Spleen (tissue), 11 donors: ENCODE measurements around the gene UNCX. TPM values are rescaled to one million over a fixed set of nuclear protein-coding genes. Genes with fewer than 3 reads are reported as not detected.

Experiments
- DNase-seq: peaks from one replicate; pipeline ENCODE4 v3.0.0-alpha.2; 2020
- H3K27ac ChIP-seq, 8 donors: fragments of 200-600 bp; sonication (generic) in 7 of 8; 1 replicate in 4 of 8; 2 replicates in 4 of 8; pipeline versions ENCODE4 v1.5.0 to v1.8.0; 2016 to 2021; ENCODE audit warnings: inconsistent platforms in 4 of 8, mild to moderate bottlenecking in 4 of 8, moderate library complexity in 1 of 8
- H3K27me3 ChIP-seq, 7 donors: fragments of 200-600 bp; sonication (generic) in 6 of 7; replicated peaks in 1 of 7; 1 replicate in 4 of 7; 2 replicates in 3 of 7; pipeline versions ENCODE4 v1.5.0 to v1.8.0; 2016 to 2021; ENCODE audit warnings: inconsistent platforms in 3 of 7, mild to moderate bottlenecking in 1 of 7
- H3K36me3 ChIP-seq, 6 donors: fragments of 200-600 bp; sonication (generic) in 5 of 6; 1 replicate in 4 of 6; 2 replicates in 2 of 6; pipeline versions ENCODE4 v1.5.0 to v1.8.0; 2016 to 2021; ENCODE audit warnings: inconsistent platforms in 2 of 6
- H3K4me1 ChIP-seq, 6 donors: fragments of 200-600 bp; sonication (generic) in 5 of 6; 1 replicate in 3 of 6; 2 replicates in 3 of 6; pipeline versions ENCODE4 v1.5.0 to v1.8.0; 2016 to 2021; ENCODE audit warnings: inconsistent platforms in 3 of 6
- H3K4me3 ChIP-seq, 8 donors: fragments of 200-600 bp; sonication (generic) in 7 of 8; 1 replicate in 4 of 8; 2 replicates in 4 of 8; pipeline versions ENCODE4 v1.5.0 to v1.8.0; 2016 to 2021; ENCODE audit warnings: inconsistent platforms in 4 of 8, mild to moderate bottlenecking in 4 of 8, moderate library complexity in 2 of 8
- H3K9me3 ChIP-seq, 8 donors: fragments of 200-600 bp; sonication (generic) in 7 of 8; 1 replicate in 4 of 8; 2 replicates in 4 of 8; pipeline versions ENCODE4 v1.5.0 to v1.8.0; 2016 to 2021; ENCODE audit warnings: inconsistent platforms in 4 of 8
- CTCF ChIP-seq, 11 experiments: fragments of 200-600 bp in 7 of 11; fragments of 450-650 bp in 4 of 11; sonication (generic) in 4 of 11; IDR thresholded peaks in 8 of 11; conservative IDR thresholded peaks in 3 of 11; 1 replicate in 7 of 11; 2 replicates in 4 of 11; pipeline versions ENCODE4 v1.4.0 to v1.8.0; 2016 to 2021; ENCODE audit warnings: antibody characterized with exemption in 11 of 11, inconsistent platforms in 4 of 11, mild to moderate bottlenecking in 1 of 11
- POLR2A ChIP-seq, 3 donors: fragments of 450-650 bp; IDR thresholded peaks; one replicate each; pipeline ENCODE4 v1.5.1; 2017; ENCODE audit warnings: antibody characterized with exemption in 3 of 3, mild to moderate bottlenecking in 1 of 3
- POLR2AphosphoS5 ChIP-seq, 3 donors: sonication (generic); formaldehyde crosslinking; IDR thresholded peaks; one replicate each; pipeline ENCODE4 v1.5.1; 2017; ENCODE audit warnings: antibody characterized with exemption in 3 of 3
- WGBS, 5 donors: extraction: QIAGEN DNeasy Blood & Tissue Kit in 3 of 5; methylation state at CpG; one replicate each; pipeline versions ENCODE4 v1.1.5 to v1.1.7; 2013 to 2018; 5-methylcytosine and 5-hydroxymethylcytosine counted together
- intact Hi-C: fragments of 100-400 bp; cut with DNase I; formaldehyde crosslinking; loops from one replicate; pipeline ENCODE4 v1.15.0; 2023; ENCODE audit warnings: low total_unique reads
- polyA plus RNA-seq, 3 donors: library from polyadenylated mRNA; stranded (reverse); fragments of 200-250 nt; gene quantifications; one replicate each; pipeline ENCODE4 v1.2.1, GENCODE V29; 2013
- total RNA-seq, 7 donors: library from RNA; depleted of rRNA in 3 of 7; stranded (reverse); fragments of >200 nt in 3 of 7; fragmentation: NEBNext Ultra II Directional in 4 of 7; extraction: Animal tissue kit (Norgen Biotek cat#: 25700) in 4 of 7; gene quantifications; one replicate each; pipeline versions ENCODE4 v1.1.0 to v1.2.1, GENCODE V29; 2016 to 2021
- donor health status: healthy with polysubstance abuse.
- donor health status: DM: no; HTN: no; CAD: no; lungs with moderate emphysema.
- donor health status: DM: no; HTN: no; CAD: no.
- donor health status: Bipolar disorder and iron deficiency.
- donor health status: healthy.
- donor health status: DM: no; HTN: no; CAD: no.
- donor health status: DM: yes; HTN: yes; CAD: no.

Gene UNCX
- total and polyA plus RNA-seq, 10 donors: not detected

- intact Hi-C loops: no loop called here
- H3K4me1 ChIP-seq: peaks cover 3 to 43% (median 28%) of the 10 kb centered on the region in 6 donors
- 5 to 10% (median 8%) methylated on average over 22 to 27 of the region's 27 CpGs for WGBS, 5 donors
- no peaks in the 10 kb centered on the region for H3K36me3 ChIP-seq
- no peak for TF ChIP-seq POLR2AphosphoS5 (IDR thresholded peaks at IDR 0.05)
- no peak overlapping the region for H3K27ac ChIP-seq
- no peak for DNase-seq
- no peaks in the 10 kb centered on the region for H3K9me3 ChIP-seq
- H3K27me3 ChIP-seq: peaks cover 31 to 100% (median 96%) of the 10 kb centered on the region in 7 donors
- no peak overlapping the region for H3K4me3 ChIP-seq
These were observed 15.7 kb downstream of the UNCX start for GRCh38 chr7:1248143-1248915.

GRCh38 chr7:1248916-1249581 is 16.4 kb downstream of the UNCX start:
- Histone ChIP-seq H3K27ac (no peak overlapping the region), H3K27me3 (peaks cover 27 to 100% (median 93%) of the 10 kb centered on the region in 7 donors), H3K4me3 (no peak overlapping the region), H3K4me1 (peaks cover 3 to 43% (median 28%) of the 10 kb centered on the region in 6 donors), H3K9me3 (no peaks in the 10 kb centered on the region), H3K36me3 (no peaks in the 10 kb centered on the region)
- intact Hi-C loops: no loop called here
- DNase-seq: no peak
- 4 to 9% (median 6%) methylated on average over 18 to 26 of the region's 26 CpGs for WGBS, 5 donors
- TF ChIP-seq POLR2AphosphoS5 (IDR thresholded peaks at IDR 0.05) (no peak), POLR2A (IDR thresholded peaks at IDR 0.05) (no peak), CTCF (IDR thresholded peaks at IDR 0.05 in 8 of 11, conservative IDR thresholded peaks at IDR 0.05 in 3 of 11) (no peak)

- no peak overlapping the region for H3K4me3 ChIP-seq
- TF ChIP-seq POLR2AphosphoS5 (IDR thresholded peaks at IDR 0.05): no peak
- TF ChIP-seq CTCF (IDR thresholded peaks at IDR 0.05 in 8 of 11, conservative IDR thresholded peaks at IDR 0.05 in 3 of 11): no peak
- TF ChIP-seq POLR2A (IDR thresholded peaks at IDR 0.05): no peak
- no peaks in the 10 kb centered on the region for H3K9me3 ChIP-seq
- no peak overlapping the region for H3K27ac ChIP-seq
- peaks cover 3 to 43% (median 28%) of the 10 kb centered on the region in 6 donors for H3K4me1 ChIP-seq
- DNase-seq: no peak
- H3K36me3 ChIP-seq: no peaks in the 10 kb centered on the region
- H3K27me3 ChIP-seq: peaks cover 24 to 100% (median 93%) of the 10 kb centered on the region in 7 donors
- intact Hi-C loops: no loop called here
- whole genome bisulfite sequencing, 5 donors: 4 to 6% (median 5%) methylated on average over 12 to 14 of the region's 14 CpGs
These were observed 17.1 kb downstream of the UNCX start for GRCh38 chr7:1249731-1250130.

GRCh38 chr7:1250901-1251300 is 18.2 kb downstream of the UNCX start:
- no peak overlapping the region for H3K4me3 ChIP-seq
- H3K9me3 ChIP-seq: no peaks in the 10 kb centered on the region
- no peak overlapping the region for H3K27ac ChIP-seq
- no peaks in the 10 kb centered on the region for H3K36me3 ChIP-seq
- no peak for TF ChIP-seq POLR2A (IDR thresholded peaks at IDR 0.05)
- no peak for DNase-seq
- peaks cover 3 to 43% (median 28%) of the 10 kb centered on the region in 6 donors for H3K4me1 ChIP-seq
- intact Hi-C loops: no loop called here
- WGBS, 5 donors: 66 to 89% (median 88%) methylated on average over 8 of the region's 8 CpGs
- peaks cover 18 to 100% (median 93%) of the 10 kb centered on the region in 7 donors for H3K27me3 ChIP-seq
